GM12873 (cell line): ENCODE measurements around the gene VMO1.

Source experiments
- CTCF ChIP-seq: IDR thresholded peaks from 2 replicates; pipeline ENCODE4 v1.5.1; 2012; ENCODE audit warnings: low read depth, mild to moderate bottlenecking, moderate library complexity, low read length, control low read depth; ENCODE audit not compliant: insufficient read depth; ENCODE audit errors: missing control alignments

VMO1 gene

GRCh38 chr17:4818276-4818675 lies 32.1 kb upstream of the VMO1 start:
- no peak for TF ChIP-seq CTCF

GRCh38 chr17:4816826-4817225 lies 30.7 kb upstream of the VMO1 start:
- no peak for TF ChIP-seq CTCF

GRCh38 chr17:4815043-4815675 lies 29.0 kb upstream of the VMO1 start:
- peak; percentile 30 for TF ChIP-seq CTCF

GRCh38 chr17:4812690-4813089 lies 26.5 kb upstream of the VMO1 start:
- TF ChIP-seq CTCF: no peak

GRCh38 chr17:4811471-4811870 lies 25.3 kb upstream of the VMO1 start:
- no peak for TF ChIP-seq CTCF

- TF ChIP-seq CTCF: no peak
Measured at GRCh38 chr17:4810696-4811290, 24.6 kb upstream of the VMO1 start.

GRCh38 chr17:4808378-4808767 lies 22.2 kb upstream of the VMO1 start:
- no peak for TF ChIP-seq CTCF
